Esophagus squamous epithelium (tissue), 4 donors: ENCODE results near the gene MYPOP.

Experiments
- CTCF ChIP-seq, 6 experiments: fragments of 450-650 bp in 4 of 6; fragments of 200-600 bp in 2 of 6; sonication (generic) in 2 of 6; IDR thresholded peaks; one replicate each; pipeline ENCODE4 v1.5.1; 2016 to 2019; ENCODE audit warnings: antibody characterized with exemption in 6 of 6, mild to moderate bottlenecking in 4 of 6, moderate library complexity in 4 of 6
- POLR2A ChIP-seq, 4 donors: fragments of 450-650 bp; IDR thresholded peaks; one replicate each; pipeline ENCODE4 v1.6.1; 2017; ENCODE audit warnings: antibody characterized with exemption in 4 of 4, mild to moderate bottlenecking in 4 of 4, moderate library complexity in 3 of 4

GRCh38 chr19:45889210-45889885 lies 13.1 kb downstream of the MYPOP start:
- no peak for TF ChIP-seq POLR2A (IDR thresholded peaks at IDR 0.05)
- no peak for TF ChIP-seq CTCF (IDR thresholded peaks at IDR 0.05)
